Measurements from ENCODE around the gene IRX5.

IRX5 gene

GRCh38 chr16:54930005-54930868, at the start of gene IRX5:
Gene IRX5, plus strand, starts transcription at chr16:54930865. Its CDS starts 334 bp downstream, at chr16:54931199.
- DNase-seq, result peak; percentile 79

GRCh38 chr16:54882556-54882955, 48.1 kb upstream of the IRX5 start:
- DNase-seq, result no peak

DNA sequence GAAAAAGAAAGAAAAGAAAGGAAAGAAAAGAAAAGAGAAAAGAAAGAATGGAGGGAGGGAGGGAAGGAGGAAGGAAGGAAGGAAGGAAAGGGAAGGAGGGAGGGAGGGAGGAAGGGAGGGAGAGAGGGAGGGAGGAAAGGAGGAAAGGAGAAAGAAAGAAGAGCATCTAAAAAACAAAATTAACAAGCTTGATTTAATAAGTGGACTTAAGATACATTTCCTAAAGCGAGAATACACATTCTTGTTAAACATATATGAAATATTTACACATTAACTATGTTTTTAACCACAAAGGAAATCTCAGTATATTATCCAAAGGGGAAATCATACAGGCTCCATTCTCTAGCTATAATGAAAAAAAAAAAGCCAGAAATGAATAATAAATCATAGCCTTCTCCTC, 47.3 kb upstream of the IRX5 start:
- no peak for DNase-seq

DNA sequence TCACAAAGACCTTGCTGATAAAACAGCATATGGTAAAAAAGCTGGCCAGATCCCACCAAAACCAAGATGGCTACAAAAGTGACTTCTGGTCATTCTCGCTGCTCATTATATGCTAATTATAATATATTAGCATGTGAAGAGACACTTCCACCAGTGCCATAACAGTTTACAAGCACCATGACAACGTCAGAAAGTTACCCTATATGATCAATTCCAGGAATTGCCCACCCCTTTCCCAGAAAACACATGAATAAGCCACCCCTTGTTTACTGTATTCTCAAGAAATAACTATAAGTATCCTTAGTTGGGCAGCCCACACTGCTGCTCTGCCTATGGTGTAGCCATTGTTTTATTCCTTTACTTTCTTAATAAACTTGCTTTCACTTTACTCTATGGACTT, 44.6 kb upstream of the IRX5 start:
- DNase-seq, result no peak

- no peak for DNase-seq
These were observed 40.3 kb upstream of the IRX5 start for GRCh38 chr16:54890381-54890780.

DNA sequence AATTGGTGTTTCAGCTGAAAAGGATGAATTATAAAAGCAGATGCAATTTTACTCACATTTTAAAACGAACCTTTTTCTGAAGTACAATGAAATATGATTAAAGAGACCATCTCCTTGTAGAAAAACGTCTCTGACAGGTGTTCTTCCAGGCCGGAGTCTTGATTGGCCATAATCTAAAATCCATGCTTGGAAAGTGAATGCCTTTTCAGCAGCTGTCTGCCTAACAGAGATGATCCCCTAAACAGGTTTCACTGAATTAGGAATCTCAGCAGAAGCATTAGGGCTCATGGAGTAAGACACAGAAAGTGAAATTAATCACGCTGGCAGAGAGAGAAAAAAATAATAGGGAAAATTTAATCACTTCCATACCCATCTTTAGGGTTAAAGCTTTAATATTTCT, 39.3 kb upstream of the IRX5 start:
- no peak for DNase-seq

GRCh38 chr16:54892981-54893380, 37.7 kb upstream of the IRX5 start:
- no peak for DNase-seq

DNA sequence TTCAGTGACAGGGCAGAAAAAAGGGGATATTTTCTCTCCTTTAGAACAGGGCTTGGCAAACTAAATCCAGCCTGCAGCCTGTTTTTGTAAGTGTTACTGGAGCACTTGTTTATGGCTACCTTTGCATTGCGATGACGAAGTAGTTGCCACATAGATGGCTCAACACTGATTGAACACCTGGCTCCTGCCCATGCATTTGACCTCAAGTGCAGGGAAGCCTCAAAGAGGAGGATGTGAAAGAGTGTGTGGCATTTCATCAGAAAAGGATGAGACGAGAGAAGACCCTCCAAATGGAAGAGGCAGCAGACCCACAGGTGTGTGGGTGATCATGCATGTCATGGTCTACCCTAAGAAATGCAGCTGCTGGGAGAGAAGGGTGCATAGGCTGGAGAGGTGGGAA, 32.7 kb upstream of the IRX5 start:
- no peak for DNase-seq

- DNase-seq, result no peak
These were observed 29.1 kb upstream of the IRX5 start for GRCh38 chr16:54901606-54902005.

DNA sequence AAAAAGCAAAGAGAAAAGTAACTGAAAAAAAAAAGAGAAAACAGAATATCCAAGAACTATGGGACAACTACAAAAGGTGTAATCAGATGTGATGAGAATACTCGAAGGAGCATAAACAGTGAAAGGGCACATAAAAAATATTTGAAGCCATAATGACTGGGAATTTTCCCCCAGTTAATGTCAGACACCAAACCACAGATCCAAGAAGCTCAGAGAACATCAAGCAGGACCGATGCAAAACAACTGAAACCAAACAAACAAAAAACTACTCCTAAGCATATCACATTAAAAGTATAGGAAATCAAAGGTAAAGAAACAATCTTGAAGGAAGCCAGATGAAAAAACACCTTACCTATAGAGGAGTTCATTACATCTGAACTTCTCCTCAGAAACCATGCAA, 27.6 kb upstream of the IRX5 start:
- DNase-seq, result no peak

- DNase-seq, result no peak
These were observed 19.6 kb upstream of the IRX5 start for GRCh38 chr16:54911079-54911478.

DNA sequence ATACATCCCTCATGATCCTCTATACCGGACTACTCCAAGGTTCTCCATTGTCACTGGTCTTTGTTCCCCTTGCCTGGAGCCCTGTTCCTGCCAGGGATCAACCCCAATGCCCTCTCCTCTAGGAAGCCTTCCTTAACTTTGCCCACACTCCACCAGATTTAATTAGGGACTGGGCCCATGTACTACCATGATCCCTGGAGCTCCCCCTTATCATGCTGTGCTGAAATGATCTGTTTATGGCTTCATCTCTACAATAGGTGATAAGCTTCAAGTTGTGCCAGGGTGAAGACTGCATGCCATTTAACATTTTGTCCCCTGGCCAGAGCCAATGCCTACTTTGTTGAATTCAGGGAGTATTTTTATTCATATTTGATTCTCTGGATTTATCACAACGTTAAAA, 17.9 kb upstream of the IRX5 start:
- DNase-seq, result no peak

DNA sequence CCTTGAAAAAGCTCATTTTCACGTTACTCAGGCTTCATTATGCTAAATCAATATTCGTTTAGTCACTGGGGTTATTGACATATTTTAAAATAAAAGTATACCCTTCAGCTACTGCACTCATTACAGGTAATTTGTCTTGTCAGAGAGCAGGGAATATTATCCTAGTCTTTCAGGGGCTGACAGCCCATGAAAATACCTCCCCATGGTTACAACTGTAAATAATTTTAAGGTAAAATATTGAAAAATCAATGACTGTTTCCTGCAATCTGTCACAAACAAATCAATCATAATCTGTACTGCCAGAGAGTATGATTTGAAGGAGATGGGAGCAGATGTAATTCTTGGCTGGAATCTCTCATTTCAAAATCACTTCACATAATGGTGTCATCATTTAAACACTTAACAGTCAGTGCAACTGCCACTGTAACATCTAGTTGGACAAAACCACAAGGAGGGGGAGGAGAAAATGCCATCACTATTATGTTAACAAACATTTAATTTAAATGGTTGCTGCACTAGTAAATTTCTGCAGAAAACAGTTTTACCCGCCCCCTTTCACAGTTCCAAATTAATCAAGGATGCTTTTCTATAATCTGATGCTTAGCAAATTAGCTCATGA, 9.3 kb upstream of the IRX5 start:
- DNase-seq, result no peak

DNA sequence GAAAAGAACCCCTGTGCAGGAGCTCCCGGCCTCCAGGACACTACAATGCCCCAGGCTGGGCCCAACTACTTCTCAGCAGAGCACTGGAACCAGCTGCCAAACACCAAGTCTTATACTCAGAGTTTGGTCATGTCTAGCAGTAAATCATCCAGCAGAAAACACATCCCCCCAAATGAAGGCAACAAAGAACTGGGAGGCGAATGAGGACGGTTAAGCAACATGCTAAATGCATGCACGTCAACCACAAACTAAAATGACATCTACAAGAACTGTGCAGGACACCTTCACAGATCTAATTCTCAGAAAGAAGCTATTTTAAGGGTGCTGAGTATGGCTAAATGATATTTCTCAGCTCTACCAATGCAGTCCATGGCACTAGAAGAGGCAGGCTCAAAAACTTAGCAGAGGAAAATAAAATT, 7.6 kb upstream of the IRX5 start:
- DNase-seq, result no peak

DNA sequence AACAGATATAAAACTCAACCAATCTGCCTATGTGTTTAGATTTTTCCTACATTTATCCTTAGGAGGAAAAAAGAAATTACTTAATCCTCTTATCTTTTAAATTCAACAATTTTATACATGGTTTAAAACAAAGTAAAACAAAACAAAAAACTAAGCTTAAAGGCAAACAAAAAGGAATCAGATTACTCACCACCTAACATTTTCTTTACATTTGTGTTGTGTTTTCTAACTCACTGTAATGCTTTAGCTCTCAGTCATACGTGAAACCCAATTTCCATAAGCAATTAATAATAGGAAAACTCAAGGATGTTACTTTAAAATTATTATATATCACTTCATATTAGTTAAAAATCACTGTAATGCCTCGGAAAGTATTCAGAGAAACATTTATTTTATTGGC, 6.7 kb upstream of the IRX5 start:
- no peak for DNase-seq

GRCh38 chr16:54926166-54926838, 4.4 kb upstream of the IRX5 start:
- DNase-seq, result no peak

GRCh38 chr16:54927125-54928015, 3.3 kb upstream of the IRX5 start:
- DNase-seq, result no peak

DNA sequence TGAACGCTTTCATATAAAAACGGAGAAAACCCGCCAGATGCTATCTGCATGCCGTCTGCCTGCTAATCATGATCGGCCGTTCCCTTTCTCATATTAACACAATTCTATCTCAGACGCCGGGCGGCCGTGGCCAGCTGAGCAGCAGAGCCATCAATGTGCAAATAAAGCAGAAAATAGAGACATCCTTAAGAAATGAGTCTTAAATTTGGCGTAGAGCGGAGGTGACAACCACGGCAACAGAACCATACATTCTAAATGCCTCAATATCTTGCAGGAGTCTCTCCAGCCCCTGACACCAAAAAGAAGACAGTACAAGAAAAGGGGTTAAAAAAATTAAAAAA, 2.7 kb upstream of the IRX5 start:
- peak; percentile 62 for DNase-seq

GRCh38 chr16:54928411-54929089, 2.1 kb upstream of the IRX5 start:
- DNase-seq, result peak; percentile 76

DNA sequence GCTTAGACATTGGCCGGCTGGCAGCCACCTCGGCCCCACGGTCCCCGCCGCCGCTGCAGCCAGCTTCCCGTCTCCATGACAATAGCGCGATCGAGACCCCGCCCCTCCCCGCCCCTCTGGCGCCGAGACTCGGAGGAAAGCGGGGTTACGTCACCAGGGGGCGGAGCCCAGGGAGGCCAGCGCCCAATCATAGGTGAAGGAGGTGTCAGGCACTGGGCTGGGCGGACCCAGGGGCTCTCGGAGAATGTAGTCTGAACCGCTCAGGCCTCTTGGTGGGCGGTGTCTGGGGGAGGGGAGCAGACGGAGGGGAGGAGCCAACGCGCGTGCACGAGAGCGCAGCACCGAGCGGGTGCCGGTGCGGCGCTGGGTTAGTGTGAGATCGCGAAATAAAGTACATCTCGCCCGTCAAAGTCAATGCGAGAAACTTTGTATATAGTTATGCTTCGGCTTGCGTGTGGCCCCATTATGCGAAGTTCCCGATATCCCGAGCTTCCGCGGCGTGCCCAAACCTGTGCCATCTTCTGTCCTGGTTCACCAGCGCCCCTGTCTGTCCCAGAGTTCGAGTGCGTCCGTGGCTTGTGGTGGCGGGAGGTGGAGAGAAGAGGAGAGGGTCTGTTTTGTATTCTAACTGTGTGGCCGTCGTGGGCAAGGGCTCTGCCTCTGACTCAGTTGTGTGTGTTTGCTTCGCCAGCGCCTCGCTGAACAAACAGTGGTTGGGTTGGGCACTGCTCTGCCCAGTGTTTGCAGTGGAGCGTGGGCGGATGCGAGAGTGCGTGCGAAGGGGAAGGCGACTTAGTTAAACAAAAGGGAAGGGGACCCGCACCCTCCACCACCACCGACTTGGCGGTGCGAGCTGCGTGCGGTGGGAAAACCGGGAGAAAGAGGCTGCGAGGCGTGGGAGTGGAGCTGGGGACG, 1.3 kb upstream of the IRX5 start:
- peak; percentile 98 for DNase-seq

- no peak for DNase-seq
These were observed 129 bp downstream of the IRX5 start for GRCh38 chr16:54930869-54931119.

Data from activated effector memory CD4-positive, alpha-beta T cell treated with anti-CD3 and anti-CD28 coated beads, Interleukin-2, amount 50 U/mL, for 16 hours (primary cell).